Activated CD8-positive, alpha-beta memory T cell treated with anti-CD3 and anti-CD28 coated beads, Interleukin-2, amount 50 U/mL, for 24 hours (primary cell): ENCODE data around the gene ZNF652.
"Not testable (repeated sequence)": the region's sequence is repeated elsewhere in the genome, so short reads cannot be mapped to it uniquely, and the experiment has no call there.

Source experiments
- DNase-seq: peaks from one replicate; pipeline ENCODE4 v3.0.0-alpha.2; 2020; ENCODE audit errors: extremely low read depth

The ZNF652 gene

DNA sequence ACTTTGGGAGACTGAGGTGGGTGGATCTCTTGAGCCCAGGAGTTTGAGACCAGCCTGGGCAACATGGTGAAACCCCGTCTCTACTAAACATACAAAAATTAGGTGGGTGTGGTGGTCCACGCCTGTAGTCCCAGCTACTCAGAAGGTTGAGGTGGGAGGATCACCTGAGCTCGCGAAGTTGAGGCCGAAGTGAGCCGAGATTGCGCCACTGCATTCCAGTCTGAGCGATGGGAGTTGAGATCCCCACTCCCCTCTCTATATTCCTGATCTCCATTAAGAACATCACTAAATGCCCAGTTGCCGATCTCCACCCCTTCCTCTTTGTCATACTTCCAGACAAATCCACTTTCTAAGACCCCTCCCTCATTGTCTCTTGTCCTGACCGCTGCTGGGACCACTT lies 24.3 kb upstream of the ZNF652 start:
- no peak for DNase-seq

GRCh38 chr17:49384951-49385350 lies 22.9 kb upstream of the ZNF652 start:
- DNase-seq = no peak

GRCh38 chr17:49383060-49383459 lies 21.0 kb upstream of the ZNF652 start:
- DNase-seq = no peak

DNA sequence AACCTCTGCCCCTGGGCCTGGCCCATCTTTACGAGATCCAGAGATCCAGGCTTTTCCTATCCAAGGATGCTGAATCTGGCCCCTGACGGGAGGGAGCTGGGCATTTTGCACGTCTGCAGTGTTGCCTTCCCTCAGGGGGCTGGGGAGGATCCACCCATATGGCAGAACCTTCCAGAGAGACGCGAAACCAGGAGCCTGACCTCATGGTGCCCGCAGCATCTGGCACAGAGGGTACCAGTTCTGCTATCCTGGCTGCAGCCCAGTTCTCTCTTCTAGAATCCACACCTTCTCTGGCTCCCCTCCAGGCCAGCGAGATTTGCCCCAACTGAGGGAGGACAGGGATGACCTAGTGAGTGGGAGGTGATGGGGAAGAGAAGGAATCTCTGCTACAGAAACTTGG lies 20.5 kb upstream of the ZNF652 start:
- DNase-seq = no peak

- DNase-seq = no peak
Measured at GRCh38 chr17:49381793-49382192, 19.7 kb upstream of the ZNF652 start.

GRCh38 chr17:49381033-49381432 lies 19.0 kb upstream of the ZNF652 start:
- no peak for DNase-seq

DNA sequence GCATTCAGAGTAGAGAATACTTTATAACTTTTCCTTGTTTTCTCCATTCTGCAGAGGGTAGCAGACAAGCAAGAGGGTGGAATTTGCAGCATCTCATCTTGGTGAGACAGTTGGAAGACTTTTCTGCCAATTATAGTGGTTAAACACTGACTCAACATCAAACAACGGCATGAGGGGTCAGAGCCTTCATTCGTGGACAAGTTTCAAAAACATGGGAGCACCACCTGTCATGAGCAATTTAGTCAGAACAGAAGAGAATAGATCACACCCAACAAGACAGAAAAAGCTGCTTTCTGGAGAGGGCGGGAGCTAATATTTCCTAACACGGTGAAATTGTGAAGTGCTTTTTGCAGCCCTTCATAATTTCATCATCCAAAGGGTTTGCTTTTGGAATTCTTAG lies 17.9 kb upstream of the ZNF652 start:
- DNase-seq = no peak

- DNase-seq = no peak
Measured at GRCh38 chr17:49378311-49378710, 16.3 kb upstream of the ZNF652 start.

- DNase-seq = no peak
Measured at GRCh38 chr17:49375544-49375943, 13.5 kb upstream of the ZNF652 start.

DNA sequence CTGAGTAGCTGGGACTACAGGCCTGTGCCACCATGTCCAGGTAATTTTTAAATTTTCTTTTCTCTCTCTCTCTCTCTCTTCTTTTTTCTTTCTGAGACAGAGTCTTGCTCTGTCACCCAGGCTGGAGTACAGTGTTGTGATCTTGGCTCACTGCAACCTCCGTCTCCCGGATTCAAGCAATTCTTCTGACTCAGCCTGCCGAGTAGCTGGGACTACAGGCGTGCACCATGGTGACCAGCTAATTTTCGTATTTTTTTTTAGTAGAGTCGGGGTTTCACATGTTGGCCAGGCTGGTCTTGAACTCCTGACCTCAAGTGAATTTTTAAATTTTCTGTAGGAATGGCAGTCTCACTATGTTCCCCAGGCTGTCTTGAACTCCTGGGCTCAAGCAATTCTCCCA lies 11.1 kb upstream of the ZNF652 start:
- DNase-seq = no peak

GRCh38 chr17:49372425-49372824 lies 10.4 kb upstream of the ZNF652 start:
- no peak for DNase-seq

DNA sequence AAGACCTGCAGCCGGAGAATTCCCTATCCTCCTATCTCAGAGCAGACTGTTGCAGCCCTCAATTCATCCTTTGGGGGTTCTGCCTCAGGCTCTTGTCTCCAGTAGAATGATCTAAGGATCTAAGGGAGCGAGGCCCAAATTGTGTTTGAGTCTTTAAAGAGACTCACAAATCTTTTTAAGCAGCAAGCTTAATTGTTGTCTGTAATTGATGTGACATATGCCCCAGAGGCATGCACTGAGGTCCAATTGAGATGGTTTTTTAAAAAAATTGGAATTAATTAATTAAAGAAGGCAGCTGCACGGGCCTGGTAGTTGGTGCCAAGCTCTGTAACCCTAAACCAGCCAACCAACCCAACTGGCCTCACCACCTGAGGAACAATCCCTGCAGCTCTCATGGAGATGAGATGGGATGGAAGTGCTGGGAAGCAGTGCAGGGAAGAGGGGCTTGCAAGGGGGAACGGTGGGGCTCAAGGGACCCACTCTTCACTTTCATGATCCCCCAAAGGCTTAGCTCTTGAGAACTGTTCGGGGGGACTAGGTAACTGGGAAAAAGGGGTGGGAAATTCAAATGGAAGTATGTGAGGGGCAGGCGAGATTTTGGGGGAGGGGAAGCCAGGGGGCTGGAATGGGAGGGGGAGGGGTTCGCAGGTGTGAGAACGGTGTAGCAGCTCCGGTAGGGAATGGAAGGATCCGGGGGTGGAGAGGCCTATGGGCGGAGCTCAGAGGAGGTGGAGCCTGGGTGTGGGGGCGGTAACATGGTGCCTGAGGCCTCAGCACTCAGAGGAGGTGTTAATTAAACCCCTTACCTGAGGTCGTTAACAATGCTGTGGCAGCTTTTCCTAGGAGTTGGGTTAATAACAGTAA lies 9.2 kb upstream of the ZNF652 start:
- DNase-seq = no peak

DNA sequence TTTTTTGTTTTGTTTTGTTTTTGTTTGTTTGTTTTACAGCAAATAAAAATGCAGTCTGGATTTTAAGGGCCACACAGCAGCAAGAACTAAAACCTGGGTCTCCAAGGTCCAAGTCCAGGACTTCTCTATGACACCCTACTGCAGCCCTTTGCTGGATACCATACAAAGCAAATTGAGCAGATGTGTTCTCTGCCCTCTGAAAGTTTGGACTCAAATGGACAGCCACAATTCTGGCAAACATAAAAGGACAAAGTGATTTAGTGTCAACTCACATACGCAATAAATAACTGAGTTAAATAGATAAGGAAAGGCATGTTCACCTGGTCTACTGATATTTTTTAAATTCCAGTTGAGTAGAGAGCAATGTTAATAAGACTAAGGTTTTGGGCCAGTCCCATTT lies 7.7 kb upstream of the ZNF652 start:
- DNase-seq = no peak

- no peak for DNase-seq
Measured at GRCh38 chr17:49369089-49369488, 7.0 kb upstream of the ZNF652 start.

DNA sequence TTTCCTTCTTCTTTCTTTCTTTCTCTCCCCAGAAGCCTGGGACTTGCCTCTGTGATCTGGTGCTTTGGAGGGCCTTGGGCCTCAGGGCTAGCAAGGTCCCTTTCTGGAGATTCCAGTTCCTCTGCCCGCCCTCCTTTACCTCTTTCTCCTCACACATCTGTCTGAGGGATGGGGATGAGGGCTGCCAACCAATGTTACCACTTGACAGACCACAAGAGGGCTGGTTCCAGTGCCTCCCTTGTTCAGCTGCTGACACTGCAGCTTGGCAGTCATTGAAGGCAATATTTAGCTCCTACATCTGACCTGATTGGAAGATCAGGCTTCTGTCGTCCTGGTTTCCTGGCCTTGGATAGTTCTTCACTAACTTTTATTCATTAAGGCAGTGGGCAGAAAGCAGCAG lies 3.6 kb upstream of the ZNF652 start:
- no peak for DNase-seq

- not testable (repeated sequence) for DNase-seq
Measured at GRCh38 chr17:49365126-49365525, 3.1 kb upstream of the ZNF652 start.

DNA sequence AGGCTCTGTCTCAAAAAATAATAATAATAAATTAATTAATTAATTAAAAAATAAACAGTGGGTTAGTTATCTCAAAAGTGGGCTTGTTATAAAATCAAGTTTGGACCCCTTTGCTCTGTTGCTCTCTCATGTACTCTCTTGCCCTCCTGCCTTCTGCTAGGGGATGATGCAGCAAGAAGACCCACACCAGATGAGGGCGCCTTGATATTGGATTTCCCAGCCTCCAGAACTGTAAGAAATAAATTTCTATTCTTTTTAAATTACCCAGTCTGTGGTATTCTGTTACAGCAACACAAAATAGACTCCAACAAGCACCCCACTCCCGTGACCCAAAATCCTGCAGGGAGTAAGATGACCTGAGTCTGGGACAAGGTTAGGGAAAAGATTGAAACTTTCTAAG lies 2.1 kb upstream of the ZNF652 start:
- no peak for DNase-seq

DNA sequence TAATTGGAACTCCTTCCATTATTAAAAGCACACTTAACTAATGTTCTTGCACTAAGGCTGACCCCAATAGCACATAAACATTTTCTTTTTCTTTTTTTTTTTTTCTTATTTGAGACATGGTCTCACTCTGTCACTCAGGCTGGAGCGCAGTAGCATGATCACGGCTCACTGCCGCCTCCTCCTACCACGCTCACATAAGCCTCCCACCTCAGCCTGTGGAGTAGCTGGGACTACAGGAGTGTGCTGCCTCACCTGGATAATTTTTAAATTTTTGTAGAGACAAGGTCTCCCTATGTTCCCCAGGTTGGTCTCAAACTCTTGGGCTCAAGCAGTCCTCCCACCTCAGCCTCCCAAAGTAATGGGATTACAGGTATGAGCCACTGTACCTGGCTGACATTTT lies 1.2 kb upstream of the ZNF652 start:
- no peak for DNase-seq

DNA sequence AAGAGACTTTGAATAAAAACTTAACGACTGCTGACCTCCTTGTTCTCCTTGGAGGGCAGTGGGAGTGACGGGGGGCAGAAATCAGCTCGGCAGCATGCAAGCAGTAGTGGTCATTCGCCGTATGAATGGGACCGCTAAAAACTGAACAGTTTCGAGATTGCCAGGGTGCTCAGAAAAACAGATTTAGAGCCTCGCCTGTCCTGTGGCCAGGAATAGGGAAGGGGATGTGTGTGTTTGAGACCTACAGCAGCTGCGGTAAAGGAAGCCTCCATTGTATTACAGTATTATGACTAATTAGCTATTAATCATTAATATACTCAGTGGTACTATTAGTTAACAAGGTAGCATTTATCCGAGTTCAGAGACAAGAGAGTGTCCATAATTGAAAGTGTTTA lies 670 bp upstream of the ZNF652 start:
- no peak for DNase-seq

GRCh38 chr17:49361129-49361901 lies 735 bp downstream of the ZNF652 start:
- peak; percentile 39 for DNase-seq

DNA sequence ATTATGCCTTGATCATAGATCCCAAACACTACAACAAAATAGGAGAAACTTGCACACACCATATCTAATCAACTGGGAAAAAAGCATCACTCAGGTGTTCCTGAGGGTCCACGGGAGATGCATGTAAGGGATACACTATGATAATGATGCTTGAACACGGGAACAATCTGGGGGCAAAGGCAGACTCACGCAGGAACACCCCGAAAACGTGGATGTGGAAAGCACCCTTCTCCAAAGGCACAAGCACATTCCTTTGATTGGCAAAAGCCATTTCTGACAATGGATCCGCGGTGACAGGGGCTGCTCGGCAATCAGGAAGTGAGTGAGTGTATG lies 1.3 kb downstream of the ZNF652 start:
- DNase-seq = no peak

DNA sequence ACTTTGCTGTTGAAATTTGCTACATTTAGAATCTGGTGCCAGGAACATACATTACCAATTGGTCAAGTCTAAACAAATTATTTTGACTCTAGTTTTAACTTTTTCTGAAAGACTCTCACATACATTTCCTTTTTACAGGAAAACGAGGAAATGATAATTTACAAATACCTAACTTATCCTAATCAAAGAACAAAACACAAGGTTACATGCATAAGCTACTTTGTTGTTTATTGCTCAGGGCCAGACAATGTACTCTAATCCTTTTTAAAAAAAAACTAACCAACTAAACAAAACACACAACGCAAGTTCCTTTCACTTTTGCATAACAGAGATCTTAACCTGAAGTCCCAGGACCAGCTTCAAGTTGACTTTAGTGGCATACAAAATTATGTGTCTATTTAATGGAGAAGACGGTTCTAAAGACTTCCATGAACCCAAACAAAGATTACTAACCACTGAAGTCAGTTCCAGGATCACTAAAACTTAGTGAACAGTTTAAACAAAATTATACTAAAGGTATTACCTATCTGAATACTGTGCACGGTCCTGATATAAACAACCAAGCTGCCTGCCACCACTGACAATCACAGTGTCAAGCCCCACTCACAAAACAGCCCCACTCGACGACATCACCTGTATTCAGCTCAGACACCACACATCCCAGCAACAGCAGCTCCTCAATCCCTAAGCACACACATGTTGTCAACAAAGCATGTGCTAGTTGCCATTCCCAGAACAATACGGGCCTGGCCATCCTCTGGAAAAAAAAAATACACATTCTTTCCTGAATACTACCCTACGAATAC lies 1.9 kb downstream of the ZNF652 start:
- no peak for DNase-seq
